WERI-Rb-1 (cell line): ENCODE data around the gene CYFIP1.

ENCODE experiments used
- DNase-seq: peaks from one replicate; pipeline ENCODE4 v3.0.0-alpha.2; 2020
- H3K27ac ChIP-seq: fragments of 250-450 bp; sonication (Bioruptor Pico); 2 replicates; pipeline ENCODE4 v1.5.1; 2020; ENCODE audit warnings: mild to moderate bottlenecking, moderate library complexity
- H3K27me3 ChIP-seq: fragments of 250-450 bp; sonication (Bioruptor Pico); 2 replicates; pipeline ENCODE4 v1.5.1; 2021; ENCODE audit warnings: mild to moderate bottlenecking, low read depth, moderate library complexity; ENCODE audit not compliant: insufficient read depth, severe bottlenecking
- H3K36me3 ChIP-seq: fragments of 250-450 bp; sonication (Bioruptor Pico); 2 replicates; pipeline ENCODE4 v1.5.1; 2020; ENCODE audit warnings: mild to moderate bottlenecking, moderate library complexity
- H3K4me3 ChIP-seq: 2 replicates; pipeline ENCODE4 v1.5.1; 2011; ENCODE audit warnings: low read depth, mild to moderate bottlenecking, control low read depth, low read length
- H3K9me3 ChIP-seq: fragments of 250-450 bp; sonication (Bioruptor Pico); 2 replicates; pipeline ENCODE4 v1.5.1; 2021; ENCODE audit warnings: mild to moderate bottlenecking, moderate library complexity; ENCODE audit not compliant: severe bottlenecking
- TF ChIP-seq, protein P1 (sequence below): IDR thresholded peaks from 2 replicates; pipeline ENCODE4 v1.5.1; 2011; ENCODE audit warnings: low read depth, mild to moderate bottlenecking, control low read depth, inconsistent platforms, low read length

The CYFIP1 gene

DNA sequence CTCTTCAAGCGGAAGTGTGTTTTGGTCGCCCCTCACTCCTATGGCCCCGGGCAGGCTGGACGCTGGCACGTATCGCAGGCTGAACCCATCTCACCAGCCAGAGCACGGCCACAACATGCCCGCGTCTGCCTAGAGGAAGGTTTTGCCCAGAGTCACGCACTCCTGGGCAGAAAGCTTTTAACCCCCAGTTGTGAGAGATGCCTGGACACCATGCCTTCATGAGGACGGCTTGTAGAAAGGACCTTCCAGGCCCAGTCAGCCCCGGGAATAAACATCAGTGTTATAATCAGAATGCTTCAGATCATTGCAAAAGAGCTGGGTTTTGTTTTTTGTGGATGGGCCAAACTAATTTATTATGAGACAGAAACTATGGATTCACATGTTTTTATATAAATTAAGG, 16.5 kb downstream of the CYFIP1 start:
- H3K9me3 ChIP-seq = no peaks in the 10 kb centered on the region
- no peaks in the 10 kb centered on the region for H3K27me3 ChIP-seq
- no peak overlapping the region for H3K27ac ChIP-seq
- DNase-seq = no peak
- no peak overlapping the region for H3K4me3 ChIP-seq
- TF ChIP-seq, protein P1, sequence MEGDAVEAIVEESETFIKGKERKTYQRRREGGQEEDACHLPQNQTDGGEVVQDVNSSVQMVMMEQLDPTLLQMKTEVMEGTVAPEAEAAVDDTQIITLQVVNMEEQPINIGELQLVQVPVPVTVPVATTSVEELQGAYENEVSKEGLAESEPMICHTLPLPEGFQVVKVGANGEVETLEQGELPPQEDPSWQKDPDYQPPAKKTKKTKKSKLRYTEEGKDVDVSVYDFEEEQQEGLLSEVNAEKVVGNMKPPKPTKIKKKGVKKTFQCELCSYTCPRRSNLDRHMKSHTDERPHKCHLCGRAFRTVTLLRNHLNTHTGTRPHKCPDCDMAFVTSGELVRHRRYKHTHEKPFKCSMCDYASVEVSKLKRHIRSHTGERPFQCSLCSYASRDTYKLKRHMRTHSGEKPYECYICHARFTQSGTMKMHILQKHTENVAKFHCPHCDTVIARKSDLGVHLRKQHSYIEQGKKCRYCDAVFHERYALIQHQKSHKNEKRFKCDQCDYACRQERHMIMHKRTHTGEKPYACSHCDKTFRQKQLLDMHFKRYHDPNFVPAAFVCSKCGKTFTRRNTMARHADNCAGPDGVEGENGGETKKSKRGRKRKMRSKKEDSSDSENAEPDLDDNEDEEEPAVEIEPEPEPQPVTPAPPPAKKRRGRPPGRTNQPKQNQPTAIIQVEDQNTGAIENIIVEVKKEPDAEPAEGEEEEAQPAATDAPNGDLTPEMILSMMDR = no peak
- no peaks in the 10 kb centered on the region for H3K36me3 ChIP-seq

DNA sequence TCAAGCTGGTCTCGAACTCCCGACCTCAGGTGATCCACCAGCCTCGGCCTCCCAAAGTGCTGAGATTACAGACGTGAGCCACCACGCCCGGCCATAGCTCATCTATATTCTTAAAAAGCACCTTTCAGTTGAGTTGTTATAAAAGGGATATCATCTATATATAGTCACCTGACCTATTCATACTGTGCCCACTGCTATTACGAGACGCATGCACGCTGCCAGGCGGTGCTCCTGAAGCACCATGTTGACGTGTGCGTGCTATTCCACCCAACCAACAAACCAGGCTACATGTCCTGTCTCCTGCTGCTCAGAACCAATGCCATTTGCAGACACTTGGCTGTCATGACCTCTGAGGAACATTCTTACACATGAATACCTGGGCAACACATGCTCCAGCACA, 17.6 kb downstream of the CYFIP1 start:
- Histone ChIP-seq H3K27ac (no peak overlapping the region), H3K9me3 (no peaks in the 10 kb centered on the region), H3K36me3 (no peaks in the 10 kb centered on the region), H3K27me3 (no peaks in the 10 kb centered on the region), H3K4me3 (no peak overlapping the region)
- DNase-seq = no peak
- TF ChIP-seq, protein P1 = no peak

- TF ChIP-seq, protein P1 = no peak
- no peak overlapping the region for H3K27ac ChIP-seq
- no peak for DNase-seq
- H3K9me3 ChIP-seq = no peaks in the 10 kb centered on the region
- H3K4me3 ChIP-seq = no peak overlapping the region
- H3K27me3 ChIP-seq = no peaks in the 10 kb centered on the region
- H3K36me3 ChIP-seq = no peaks in the 10 kb centered on the region
Measured at GRCh38 chr15:22961762-22962161, 18.4 kb downstream of the CYFIP1 start.

GRCh38 chr15:22960556-22960955, 19.6 kb downstream of the CYFIP1 start:
- no peaks in the 10 kb centered on the region for H3K9me3 ChIP-seq
- no peak for DNase-seq
- H3K4me3 ChIP-seq = no peak overlapping the region
- TF ChIP-seq, protein P1 = no peak
- no peaks in the 10 kb centered on the region for H3K36me3 ChIP-seq
- H3K27ac ChIP-seq = no peak overlapping the region
- no peaks in the 10 kb centered on the region for H3K27me3 ChIP-seq

- DNase-seq = no peak
- Histone ChIP-seq H3K4me3 (no peak overlapping the region), H3K36me3 (no peaks in the 10 kb centered on the region), H3K9me3 (no peaks in the 10 kb centered on the region), H3K27me3 (no peaks in the 10 kb centered on the region), H3K27ac (no peak overlapping the region)
- TF ChIP-seq, protein P1 = no peak
Measured at GRCh38 chr15:22960126-22960525, 20.0 kb downstream of the CYFIP1 start.

- Histone ChIP-seq H3K27me3 (no peaks in the 10 kb centered on the region), H3K4me3 (no peak overlapping the region), H3K36me3 (no peaks in the 10 kb centered on the region), H3K27ac (no peak overlapping the region), H3K9me3 (no peaks in the 10 kb centered on the region)
- no peak for DNase-seq
- TF ChIP-seq, protein P1 = no peak
Measured at GRCh38 chr15:22959321-22960101, 20.7 kb downstream of the CYFIP1 start.
